B cell (primary cell): ENCODE data around the gene SMARCD1. TPM values are rescaled to one million over a fixed set of nuclear protein-coding genes. Genes with fewer than 3 reads are reported as not detected.

Experiments
- ATAC-seq: fragments of 200-7000 bp; cut with Tn5 transposase; one replicate; pipeline ENCODE4 v1.10.0; 2021; ENCODE audit warnings: low read depth, mild to moderate bottlenecking, moderate number of reproducible peaks, moderate library complexity
- CTCF ChIA-PET: fragments of 350-600 bp; sonication (Branson Sonifier 250); formaldehyde crosslinking; loops from one replicate; lab custom pipeline; 2021; ENCODE audit warnings: antibody characterized with exemption, inconsistent platforms; lab: Charles Lee
- POLR2A ChIA-PET: fragments of 350-600 bp; sonication (Branson Sonifier 250); formaldehyde crosslinking; loops from one replicate; lab custom pipeline; 2021; ENCODE audit warnings: antibody characterized with exemption; lab: Charles Lee
- DNase-seq: peaks from one replicate; pipeline ENCODE4 v3.0.0; 2013
- H2AFZ ChIP-seq: 2 replicates; pipeline ENCODE4 v1.6.1; 2012; ENCODE audit warnings: mild to moderate bottlenecking, low read depth, low read length; ENCODE audit not compliant: insufficient read depth, poor library complexity, severe bottlenecking
- H3K27ac ChIP-seq, 2 donors: 1 replicate in 1 of 2; 2 replicates in 1 of 2; pipeline ENCODE4 v1.5.1; 2012 to 2013; ENCODE audit warnings: low read length in 2 of 2, mild to moderate bottlenecking in 2 of 2, moderate library complexity in 1 of 2
- H3K27me3 ChIP-seq, 4 experiments: fragments of 200-600 bp in 1 of 4; sonication (generic) in 1 of 4; replicated peaks in 1 of 4; 1 replicate in 2 of 4; 2 replicates in 2 of 4; pipeline versions ENCODE4 v1.6.1 to v1.7.0; 2013 to 2016; ENCODE audit warnings: low read length in 3 of 4, mild to moderate bottlenecking in 2 of 4, mixed read lengths in 1 of 4, moderate library complexity in 1 of 4; ENCODE audit not compliant: insufficient read depth in 4 of 4, control insufficient read depth in 3 of 4; ENCODE audit errors: control extremely low read depth in 1 of 4
- H3K36me3 ChIP-seq, 2 experiments: replicated peaks in 1 of 2; 1 replicate in 1 of 2; 2 replicates in 1 of 2; pipeline versions ENCODE4 v1.6.1 to v1.7.1; 2013; ENCODE audit warnings: low read length in 1 of 2; ENCODE audit not compliant: insufficient read depth in 2 of 2, control insufficient read depth in 1 of 2; ENCODE audit errors: control extremely low read depth in 1 of 2, extremely low read depth in 1 of 2
- H3K4me1 ChIP-seq, 2 donors: fragments of 200-600 bp in 1 of 2; sonication (generic) in 1 of 2; 1 replicate in 1 of 2; 2 replicates in 1 of 2; pipeline versions ENCODE4 v1.5.1 to v1.6.1; 2013 to 2017; ENCODE audit warnings: low read length in 2 of 2; ENCODE audit not compliant: control insufficient read depth in 2 of 2, insufficient read depth in 2 of 2
- H3K4me2 ChIP-seq: replicated peaks from 2 replicates; pipeline ENCODE3; 2012; ENCODE audit warnings: mild to moderate bottlenecking, low read depth, low read length; ENCODE audit not compliant: poor library complexity, severe bottlenecking
- H3K4me3 ChIP-seq, 5 experiments: fragments of 200-600 bp in 1 of 5; sonication (generic) in 1 of 5; 1 replicate in 3 of 5; 2 replicates in 2 of 5; pipeline versions ENCODE4 v1.5.1 to v1.7.0; 2011 to 2016; ENCODE audit warnings: low read length in 4 of 5, mild to moderate bottlenecking in 4 of 5, low read depth in 2 of 5, control low read depth in 1 of 5, moderate library complexity in 1 of 5; ENCODE audit not compliant: insufficient read depth in 1 of 5; ENCODE audit errors: control extremely low read depth in 1 of 5, extremely low read depth in 1 of 5
- H3K79me2 ChIP-seq: fragments of 200-600 bp; sonication (generic); one replicate; pipeline ENCODE4 v1.6.0; 2016; ENCODE audit warnings: low read length; ENCODE audit not compliant: control insufficient read depth, insufficient read depth
- H3K9ac ChIP-seq: fragments of 200-600 bp; sonication (generic); 2 replicates; pipeline ENCODE4 v1.6.1; 2017; ENCODE audit warnings: mild to moderate bottlenecking, low read length, moderate library complexity
- H3K9me3 ChIP-seq, 3 donors: one replicate each; pipeline versions ENCODE4 v1.6.1 to v1.7.1; 2013; ENCODE audit warnings: low read length in 2 of 3; ENCODE audit not compliant: control insufficient read depth in 2 of 3, insufficient read depth in 1 of 3; ENCODE audit errors: control extremely low read depth in 1 of 3
- H4K20me1 ChIP-seq: 2 replicates; pipeline ENCODE4 v1.6.0; 2012; ENCODE audit warnings: mild to moderate bottlenecking, low read length; ENCODE audit not compliant: insufficient read depth, control insufficient read depth, poor library complexity, severe bottlenecking
- H3K27ac Mint-ChIP-seq: one replicate; pipeline ENCODE4 v1.8.0; 2021; ENCODE audit warnings: mixed read lengths
- H3K27me3 Mint-ChIP-seq: one replicate; pipeline ENCODE4 v1.8.0; 2021; ENCODE audit warnings: mixed read lengths
- H3K4me1 Mint-ChIP-seq: one replicate; pipeline ENCODE4 v1.8.0; 2021; ENCODE audit warnings: mixed read lengths
- H3K4me3 Mint-ChIP-seq: one replicate; pipeline ENCODE4 v1.8.0; 2021; ENCODE audit warnings: mixed read lengths
- H3K9me3 Mint-ChIP-seq: one replicate; pipeline ENCODE4 v1.8.0; 2022; ENCODE audit warnings: mixed read lengths; ENCODE audit not compliant: insufficient read depth
- CTCF ChIP-seq: fragments of 200-600 bp; IDR thresholded peaks from one replicate; pipeline ENCODE4 v1.8.0; 2022; ENCODE audit warnings: antibody characterized with exemption, mild to moderate bottlenecking
- EZH2 ChIP-seq: IDR thresholded peaks from 2 replicates; pipeline ENCODE4 v1.6.1; 2012; ENCODE audit warnings: borderline replicate concordance, low read depth, mild to moderate bottlenecking, moderate library complexity, low read length; ENCODE audit not compliant: insufficient read depth, poor library complexity, severe bottlenecking
- WGBS: methylation state at CpG from one replicate; pipeline ENCODE4 v1.1.5; 2013; ENCODE audit warnings: missing lambda C conversion rate; ENCODE audit not compliant: insufficient coverage; 5-methylcytosine and 5-hydroxymethylcytosine counted together
- intact Hi-C: fragments of 100-400 bp; cut with micrococcal nuclease; formaldehyde crosslinking; loops from one replicate; pipeline ENCODE4 v1.10.0; 2022
- polyA plus RNA-seq: library from polyadenylated mRNA; depleted of rRNA; stranded (reverse); fragments of >200 nt; gene quantifications from 2 replicates; pipeline ENCODE4 v1.2.3, GENCODE V29; 2012
- total RNA-seq, 2 donors: library from RNA; stranded (reverse); fragments of 120-200 nt in 1 of 2; gene quantifications; 1 replicate in 1 of 2; 2 replicates in 1 of 2; pipeline versions ENCODE4 v1.2.3 to v1.2.4, GENCODE V29; 2013 to 2022

SMARCD1 gene
- total and polyA plus RNA-seq, 2 donors (not counting 1 experiment from before 2014, with no cell fraction given) = 67.8 to 101 TPM

GRCh38 chr12:50053583-50053982 lies 31.6 kb upstream of the SMARCD1 start:
- Histone ChIP-seq H3K27ac (no peak overlapping the region), H4K20me1 (no peaks in the 10 kb centered on the region), H3K79me2 (no peaks in the 10 kb centered on the region), H2AFZ (no peak overlapping the region), H3K9ac (no peak overlapping the region), H3K27me3 (peaks cover 0 to 57% (median 37%) of the 10 kb centered on the region in 4 experiments), H3K4me1 (peaks cover 22 to 27% of the 10 kb centered on the region in 2 donors), H3K36me3 (no peaks in the 10 kb centered on the region), H3K9me3 (peaks cover 0 to under 1% (median 0%) of the 10 kb centered on the region in 3 donors), H3K4me3 (no peak overlapping the region), H3K4me2 (no peak overlapping the region)
- Mint-ChIP-seq H3K4me3 (no peak overlapping the region), H3K4me1 (peaks cover 20% of the 10 kb centered on the region), H3K9me3 (no peaks in the 10 kb centered on the region), H3K27ac (no peak overlapping the region), H3K27me3 (peaks cover 61% of the 10 kb centered on the region)
- intact Hi-C loops = no loop called here
- ChIA-PET POLR2A (no interaction called here), CTCF (interaction anchor here (4.5 to 4.8 kb wide), 2 partner anchors 15 to 85 kb away, joined by 22 to 90 read pairs; no protein-coding TSS in a partner anchor)
- DNase-seq (no peak), ATAC-seq (no peak)
- WGBS = 33% methylated on average over 1 of the region's 1 CpG
- TF ChIP-seq EZH2 = no peak
- no peak for TF ChIP-seq CTCF

- 9% methylated on average over 16 of the region's 17 CpGs for WGBS
- no peak overlapping the region for H3K9ac ChIP-seq
- Mint-ChIP-seq H3K27me3 (peaks cover 67% of the 10 kb centered on the region), H3K4me3 (peak overlapping the region; percentile 92), H3K9me3 (no peaks in the 10 kb centered on the region), H3K4me1 (peaks cover 21% of the 10 kb centered on the region), H3K27ac (peak overlapping the region; percentile 34)
- H3K36me3 ChIP-seq = no peaks in the 10 kb centered on the region
- TF ChIP-seq CTCF (peak; percentile 97), EZH2 (no peak)
- ATAC-seq (peak; percentile 79), DNase-seq (peak; percentile 79)
- peaks cover 22 to 23% of the 10 kb centered on the region in 2 donors for H3K4me1 ChIP-seq
- peaks cover 0 to 60% (median 27%) of the 10 kb centered on the region in 4 experiments for H3K27me3 ChIP-seq
- H3K79me2 ChIP-seq = no peaks in the 10 kb centered on the region
- peak overlapping the region in 2 of 5 experiments; percentile 13 to 21 for H3K4me3 ChIP-seq
- H3K27ac ChIP-seq = no peak overlapping the region
- peaks cover 0 to 4% (median 0%) of the 10 kb centered on the region in 3 donors for H3K9me3 ChIP-seq
- intact Hi-C loops = loop anchor here (1.0 to 5.0 kb wide), 2 partner anchors 17 to 189 kb away; no protein-coding TSS in a partner anchor
- ChIA-PET CTCF (interaction anchor here (0.7 to 4.8 kb wide), 20 partner anchors 8 to 278 kb away, joined by 3 to 90 read pairs (median 5); no protein-coding TSS in a partner anchor), POLR2A (no interaction called here)
- H4K20me1 ChIP-seq = no peaks in the 10 kb centered on the region
- H3K4me2 ChIP-seq = peak overlapping the region; percentile 94
- peak overlapping the region; percentile 35 for H2AFZ ChIP-seq
Measured at GRCh38 chr12:50055831-50056638, 29.1 kb upstream of the SMARCD1 start.
